H1 (cell line): ENCODE results near the gene INO80. TPM values are rescaled to one million over a fixed set of nuclear protein-coding genes. Genes with fewer than 3 reads are reported as not detected.

ENCODE experiments used
- CTCF ChIA-PET: fragments of 300-600 bp; sonication (Branson Sonifier 250); formaldehyde crosslinking; loops from one replicate; lab custom pipeline; 2021; ENCODE audit not compliant: partially characterized antibody; lab: Charles Lee
- POLR2A ChIA-PET: fragments of 300-600 bp; sonication (Branson Sonifier 250); formaldehyde crosslinking; loops from one replicate; lab custom pipeline; 2021; ENCODE audit warnings: inconsistent platforms; ENCODE audit not compliant: partially characterized antibody; lab: Charles Lee
- DNase-seq, 2 experiments: peaks; one replicate each; pipeline versions ENCODE4 v3.0.0 to v3.0.0-alpha.2; 2010 to 2022; ENCODE audit warnings: low spot score in 2 of 2, low read depth in 1 of 2, mixed read lengths in 1 of 2
- FAIRE-seq: peaks from 2 replicates; lab custom pipeline; 2011; peaks lifted over from hg19 to GRCh38; lab: Jason Lieb, UNC
- H2AFZ ChIP-seq: 2 replicates; pipeline ENCODE4 v1.8.1; 2012; ENCODE audit warnings: low read length, inconsistent platforms
- H2AK5ac ChIP-seq: 2 replicates; pipeline ENCODE4 v1.6.1; 2013; ENCODE audit warnings: low read depth, low read length
- H2BK120ac ChIP-seq: replicated peaks from 2 replicates; pipeline ENCODE3; 2013; ENCODE audit warnings: low read depth, low read length, inconsistent platforms
- H2BK12ac ChIP-seq: 2 replicates; pipeline ENCODE4 v1.6.1; 2013; ENCODE audit warnings: low read depth, low read length
- H2BK15ac ChIP-seq: 2 replicates; pipeline ENCODE4 v1.6.1; 2013; ENCODE audit warnings: low read length
- H2BK20ac ChIP-seq: 2 replicates; pipeline ENCODE4 v1.6.1; 2013; ENCODE audit warnings: low read length
- H2BK5ac ChIP-seq: 2 replicates; pipeline ENCODE4 v1.6.1; 2013; ENCODE audit warnings: low read depth, low read length
- H3K14ac ChIP-seq: 2 replicates; pipeline ENCODE4 v1.6.1; 2013; ENCODE audit warnings: inconsistent platforms; ENCODE audit not compliant: insufficient read length
- H3K18ac ChIP-seq: 2 replicates; pipeline ENCODE4 v1.6.1; 2013; ENCODE audit warnings: low read length; ENCODE audit errors: extremely low read depth
- H3K23ac ChIP-seq: 2 replicates; pipeline ENCODE4 v1.6.1; 2013; ENCODE audit warnings: inconsistent platforms; ENCODE audit not compliant: insufficient read length
- H3K23me2 ChIP-seq: 2 replicates; pipeline ENCODE4 v1.6.1; 2013; ENCODE audit warnings: low read depth, low read length
- H3K27ac ChIP-seq: 2 replicates; pipeline ENCODE4 v1.6.1; 2011; ENCODE audit warnings: low read depth, low read length, inconsistent platforms
- H3K27me3 ChIP-seq, 4 experiments: replicated peaks in 1 of 4; 1 replicate in 1 of 4; 2 replicates in 3 of 4; pipeline versions ENCODE4 v1.6.1 to v1.8.1; 2011 to 2013; ENCODE audit warnings: low read length in 3 of 4, mild to moderate bottlenecking in 3 of 4, inconsistent platforms in 2 of 4, mixed read lengths in 2 of 4, moderate library complexity in 1 of 4; ENCODE audit not compliant: control insufficient read depth in 3 of 4, insufficient read depth in 3 of 4; ENCODE audit errors: extremely low read depth in 1 of 4
- H3K36me3 ChIP-seq, 4 experiments: 2 replicates each; pipeline versions ENCODE4 v1.6.1 to v1.8.1; 2011 to 2013; ENCODE audit warnings: mild to moderate bottlenecking in 4 of 4, low read length in 3 of 4, moderate library complexity in 2 of 4, control low read depth in 1 of 4, inconsistent platforms in 1 of 4; ENCODE audit not compliant: insufficient read depth in 4 of 4, control insufficient read depth in 2 of 4
- H3K4ac ChIP-seq: replicated peaks from 2 replicates; pipeline ENCODE3; 2013; ENCODE audit warnings: low read length, low read depth, mixed read lengths, inconsistent platforms; ENCODE audit not compliant: insufficient read length
- H3K4me1 ChIP-seq, 4 experiments: replicated peaks in 1 of 4; 1 replicate in 1 of 4; 2 replicates in 3 of 4; pipeline versions ENCODE4 v1.6.1 to v1.8.1; 2011 to 2013; ENCODE audit warnings: low read length in 3 of 4, inconsistent platforms in 2 of 4, mixed read lengths in 1 of 4; ENCODE audit not compliant: insufficient read depth in 4 of 4, control insufficient read depth in 3 of 4
- H3K4me2 ChIP-seq, 2 experiments: 2 replicates each; pipeline versions ENCODE4 v1.6.1 to v1.8.1; 2011 to 2013; ENCODE audit warnings: low read depth in 2 of 2, low read length in 2 of 2, control low read depth in 1 of 2, inconsistent platforms in 1 of 2, mild to moderate bottlenecking in 1 of 2; ENCODE audit not compliant: insufficient read depth in 1 of 2
- H3K4me3 ChIP-seq, 4 experiments: fragments of 200-600, 300-600 bp in 1 of 4; sonication (generic), shearing (Covaris generic), sonication (Bioruptor Twin) in 1 of 4; 2 replicates each; pipeline versions ENCODE4 v1.5.1 to v1.8.1; 2011 to 2016; ENCODE audit warnings: low read length in 4 of 4, low read depth in 3 of 4, control low read depth in 2 of 4, inconsistent platforms in 2 of 4, mild to moderate bottlenecking in 2 of 4, mixed read lengths in 1 of 4, moderate library complexity in 1 of 4; ENCODE audit not compliant: insufficient read depth in 2 of 4; ENCODE audit errors: extremely low read depth in 1 of 4
- H3K56ac ChIP-seq: replicated peaks from 2 replicates; pipeline ENCODE3; 2013; ENCODE audit warnings: low read depth, mild to moderate bottlenecking, mixed read lengths, low read length, inconsistent platforms; ENCODE audit not compliant: insufficient read length
- H3K79me1 ChIP-seq: 2 replicates; pipeline ENCODE4 v1.6.1; 2013; ENCODE audit warnings: low read depth, low read length, control low read depth
- H3K79me2 ChIP-seq, 2 experiments: 2 replicates each; pipeline versions ENCODE4 v1.6.1 to v1.8.1; 2012 to 2013; ENCODE audit warnings: low read length in 2 of 2, mild to moderate bottlenecking in 2 of 2, inconsistent platforms in 1 of 2; ENCODE audit not compliant: insufficient read depth in 2 of 2, control insufficient read depth in 1 of 2
- H3K9ac ChIP-seq, 4 experiments: replicated peaks in 1 of 4; 1 replicate in 1 of 4; 2 replicates in 3 of 4; pipeline versions ENCODE4 v1.6.1 to v1.8.1; 2011 to 2013; ENCODE audit warnings: low read depth in 3 of 4, low read length in 3 of 4, control low read depth in 2 of 4, mild to moderate bottlenecking in 2 of 4, moderate library complexity in 2 of 4, inconsistent platforms in 1 of 4; ENCODE audit errors: extremely low read depth in 1 of 4
- H3K9me3 ChIP-seq, 2 experiments: 2 replicates each; pipeline versions ENCODE4 v1.6.1 to v1.8.1; 2012 to 2013; ENCODE audit warnings: mild to moderate bottlenecking in 2 of 2, moderate library complexity in 2 of 2, control low read depth in 1 of 2, inconsistent platforms in 1 of 2, low read depth in 1 of 2, low read length in 1 of 2, mixed read lengths in 1 of 2; ENCODE audit not compliant: insufficient read depth in 2 of 2
- H4K20me1 ChIP-seq, 2 experiments: replicated peaks in 1 of 2; 2 replicates each; pipeline versions ENCODE3 to v1.8.1; 2011 to 2013; ENCODE audit warnings: inconsistent platforms in 2 of 2, low read length in 2 of 2, mild to moderate bottlenecking in 1 of 2; ENCODE audit not compliant: insufficient read depth in 2 of 2, control insufficient read depth in 1 of 2
- H4K5ac ChIP-seq: 2 replicates; pipeline ENCODE4 v1.6.1; 2013; ENCODE audit warnings: low read length, low read depth, mixed read lengths, inconsistent platforms; ENCODE audit not compliant: insufficient read length
- H4K8ac ChIP-seq: 2 replicates; pipeline ENCODE4 v1.8.0; 2013; ENCODE audit warnings: mild to moderate bottlenecking, moderate library complexity, low read length, inconsistent platforms; ENCODE audit not compliant: insufficient read depth; ENCODE audit errors: extremely low read depth
- H4K91ac ChIP-seq: replicated peaks from 2 replicates; pipeline ENCODE3; 2013; ENCODE audit warnings: low read length, mixed read lengths, inconsistent platforms; ENCODE audit not compliant: insufficient read length
- BRCA1 ChIP-seq: IDR thresholded peaks from 2 replicates; pipeline ENCODE4 v1.6.1; 2012; ENCODE audit warnings: low read depth, low read length, improper control_type of control experiment
- CBX5 ChIP-seq: fragments of 300-800, 300-1000 bp; sonication (generic); IDR thresholded peaks from 2 replicates; pipeline ENCODE4 v1.7.1; 2016; ENCODE audit warnings: antibody characterized with exemption, low read length, low read depth
- CHD1 ChIP-seq: IDR thresholded peaks from 2 replicates; pipeline ENCODE4 v1.6.1; 2012; ENCODE audit warnings: low read depth, low read length, improper control_type of control experiment
- CTBP2 ChIP-seq: IDR thresholded peaks from 2 replicates; pipeline ENCODE4 v1.7.0; 2011; ENCODE audit warnings: borderline replicate concordance, mild to moderate bottlenecking, moderate library complexity, mixed read lengths, low read length; ENCODE audit not compliant: insufficient read depth, insufficient read length
- E2F6 ChIP-seq: IDR thresholded peaks from 2 replicates; pipeline ENCODE4 v1.6.1; 2012; ENCODE audit warnings: inconsistent platforms
- HDAC2 ChIP-seq, 2 experiments: fragments of 300-600 bp in 1 of 2; sonication (generic) in 1 of 2; IDR thresholded peaks; 2 replicates each; pipeline ENCODE4 v1.6.1; 2011 to 2012; ENCODE audit warnings: low read depth in 2 of 2, low read length in 2 of 2, mild to moderate bottlenecking in 2 of 2, moderate library complexity in 2 of 2, borderline replicate concordance in 1 of 2, inconsistent platforms in 1 of 2
- JUN ChIP-seq: IDR thresholded peaks from 2 replicates; pipeline ENCODE4 v1.6.1; 2011; ENCODE audit warnings: low read depth, mild to moderate bottlenecking, improper control_type of control experiment, low read length
- JUND ChIP-seq: IDR thresholded peaks from 2 replicates; pipeline ENCODE4 v1.6.1; 2011; ENCODE audit warnings: mild to moderate bottlenecking, improper control_type of control experiment, low read length
- KDM5A ChIP-seq: fragments of 200-600 bp; IDR thresholded peaks from 2 replicates; pipeline ENCODE4 v1.7.1; 2012; ENCODE audit warnings: mild to moderate bottlenecking, low read length, inconsistent platforms, mixed read lengths
- PHF8 ChIP-seq: fragments of 200-600 bp; sonication (generic); conservative IDR thresholded peaks from 2 replicates; pipeline ENCODE4 v1.7.1; 2012; ENCODE audit warnings: low read depth, mild to moderate bottlenecking, inconsistent platforms, low read length, moderate library complexity
- RFX5 ChIP-seq: IDR thresholded peaks from 2 replicates; pipeline ENCODE4 v1.6.1; 2011; ENCODE audit warnings: low read depth, low read length, improper control_type of control experiment, borderline replicate concordance
- TAF7 ChIP-seq: optimal IDR thresholded peaks from 2 replicates; pipeline ENCODE3; 2011; ENCODE audit warnings: low read depth, mild to moderate bottlenecking, inconsistent platforms, low read length, moderate library complexity, borderline replicate concordance
- WGBS, 2 experiments: shearing (Covaris generic) in 1 of 2; methylation state at CpG; one replicate each; pipeline versions ENCODE4 v1.1.6 to v1.1.7; 2013 to 2015; ENCODE audit warnings: low lambda C conversion rate in 2 of 2, mixed read lengths in 2 of 2, inconsistent platforms in 1 of 2, low coverage in 1 of 2, missing lambda C conversion rate in 1 of 2; ENCODE audit not compliant: insufficient replicate concordance in 2 of 2, insufficient coverage in 1 of 2, insufficient read length in 1 of 2; ENCODE audit errors: extremely low coverage in 1 of 2, missing lambda C conversion rate in 1 of 2; 5-methylcytosine and 5-hydroxymethylcytosine counted together
- polyA plus RNA-seq, 7 experiments: library from polyadenylated mRNA; depleted of rRNA in 3 of 7; stranded (reverse) in 5 of 7; unstranded in 2 of 7; fragments of >200 nt in 5 of 7; fragments of 200-250 nt in 2 of 7; gene quantifications; 1 replicate in 5 of 7; 2 replicates in 1 of 7; 4 replicates in 1 of 7; pipeline versions ENCODE4 v1.2.1 to v1.2.3, GENCODE V29; 2011 to 2013; ENCODE audit warnings: missing spikeins in 2 of 7, mixed read lengths in 2 of 7
- total RNA-seq: library from RNA; stranded (reverse); fragmentation: NEBNext Ultra II Directional; extraction: Animal tissue kit (Norgen Biotek cat#: 25700); gene quantifications from 2 replicates; pipeline ENCODE4 v1.2.1, GENCODE V29; 2021

INO80 gene
- total and polyA plus RNA-seq, 2 of the 8 experiments (the other 6 are each of a cell fraction or from before 2014, with no cell fraction given) = 4.3 to 24.5 TPM

GRCh38 chr15:41047474-41047873 lies 68.6 kb downstream of the INO80 start:
- H4K20me1 ChIP-seq = peaks cover 0 to 3% of the 10 kb centered on the region in 2 experiments
- H3K56ac ChIP-seq = no peak overlapping the region
- H3K27me3 ChIP-seq = no peaks in the 10 kb centered on the region
- no peak overlapping the region for H3K18ac ChIP-seq
- no peak overlapping the region for H4K5ac ChIP-seq
- WGBS, 2 experiments = 93% methylated on average over 1 of the region's 1 CpG; no CpG with 5 or more reads in 1 of the 2 experiments
- no peaks in the 10 kb centered on the region for H3K4me1 ChIP-seq
- H2BK15ac ChIP-seq = no peak overlapping the region
- H3K79me1 ChIP-seq = no peaks in the 10 kb centered on the region
- H3K9ac ChIP-seq = no peak overlapping the region
- no peak overlapping the region for H2BK120ac ChIP-seq
- no peak overlapping the region for H4K91ac ChIP-seq
- H3K14ac ChIP-seq = no peak overlapping the region
- H3K4me3 ChIP-seq = no peak overlapping the region
- CTCF ChIA-PET = interaction anchor here (0.5 kb wide), 1 partner anchor 139 kb away, joined by 3 read pairs; no protein-coding TSS in a partner anchor
- no peak overlapping the region for H2BK12ac ChIP-seq
- H3K23ac ChIP-seq = no peak overlapping the region
- H3K9me3 ChIP-seq = no peaks in the 10 kb centered on the region
- H3K27ac ChIP-seq = no peak overlapping the region
- no peak overlapping the region for H2AFZ ChIP-seq
- no peaks in the 10 kb centered on the region for H3K79me2 ChIP-seq
- no peak for DNase-seq
- peaks cover 10 to 65% (median 52%) of the 10 kb centered on the region in 4 experiments for H3K36me3 ChIP-seq
- H2BK20ac ChIP-seq = no peak overlapping the region
- no peak for FAIRE-seq
- POLR2A ChIA-PET = no interaction called here
- H4K8ac ChIP-seq = no peak overlapping the region
- H3K4ac ChIP-seq = no peak overlapping the region
- no peak overlapping the region for H3K4me2 ChIP-seq
- no peaks in the 10 kb centered on the region for H3K23me2 ChIP-seq
- H2AK5ac ChIP-seq = no peak overlapping the region
- H2BK5ac ChIP-seq = no peak overlapping the region
- TF ChIP-seq CBX5 (no peak), TAF7 (no peak), JUN (no peak), CTBP2 (no peak), RFX5 (no peak), PHF8 (no peak), KDM5A (no peak), HDAC2 (IDR thresholded peaks at IDR 0.05; ENCODE audit: borderline replicate concordance in 1 of 2, low read depth in 2 of 2, low read length in 2 of 2) (no peak), E2F6 (no peak), CHD1 (no peak), JUND (no peak), BRCA1 (no peak)
